ENCODE data around the gene SMIM14.

SMIM14 gene

DNA sequence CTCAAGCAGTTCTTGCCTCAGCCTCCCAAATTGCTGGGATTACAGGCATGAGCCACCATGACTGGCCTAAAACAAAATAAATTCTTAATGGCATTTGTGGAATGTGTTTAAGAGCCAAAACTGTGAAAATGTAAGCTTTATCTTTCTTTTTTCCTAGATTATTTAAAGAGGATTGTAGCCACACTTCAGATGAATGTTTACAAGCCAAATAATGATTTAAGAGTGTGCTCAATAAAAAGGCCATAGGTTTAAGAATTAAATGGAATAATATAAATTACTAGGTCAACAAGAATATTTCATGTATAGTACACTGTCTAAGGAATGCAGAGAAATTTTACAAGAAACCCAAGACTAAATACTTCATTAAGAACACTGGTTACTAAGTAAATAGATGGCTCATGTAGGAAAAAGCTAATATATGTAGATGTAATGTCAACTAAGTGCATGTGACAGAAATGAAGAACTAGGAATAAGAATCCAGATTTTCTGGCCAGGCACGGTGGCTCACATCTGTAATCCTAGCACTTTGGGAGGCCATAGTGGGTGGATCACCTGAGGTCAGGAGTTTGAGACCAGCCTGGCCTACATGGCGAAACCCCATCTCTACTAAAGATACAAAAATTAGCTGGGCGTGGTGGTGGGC lies 90.1 kb downstream of the SMIM14 start:
- TF ChIP-seq TAF1 (IDR thresholded peaks at IDR 0.05; ENCODE audit: borderline replicate concordance, insufficient read depth, low read length) (no peak), REST (IDR thresholded peaks at IDR 0.05; ENCODE audit: insufficient read depth in 1 of 2, low read depth in 2 of 2, low read length in 2 of 2) (no peak), SIN3A (IDR thresholded peaks at IDR 0.05; ENCODE audit: borderline replicate concordance, insufficient read depth, low read length) (no peak), POLR2AphosphoS5 (IDR thresholded peaks at IDR 0.05; ENCODE audit: low read depth, low read length) (no peak), FOXP2 (optimal IDR thresholded peaks at IDR 0.05; ENCODE audit: borderline replicate concordance, extremely low read depth, extremely low read length, insufficient read depth) (no peak)

GRCh38 chr4:39544580-39545315 lies 93.9 kb downstream of the SMIM14 start:
- no peak for TF ChIP-seq TAF1 (IDR thresholded peaks at IDR 0.05; ENCODE audit: borderline replicate concordance, insufficient read depth, low read length)
- no peak for TF ChIP-seq SIN3A (IDR thresholded peaks at IDR 0.05; ENCODE audit: borderline replicate concordance, insufficient read depth, low read length)
- no peak for TF ChIP-seq POLR2AphosphoS5 (IDR thresholded peaks at IDR 0.05; ENCODE audit: low read depth, low read length)
- TF ChIP-seq FOXP2 (optimal IDR thresholded peaks at IDR 0.05; ENCODE audit: borderline replicate concordance, extremely low read depth, extremely low read length, insufficient read depth): no peak
- TF ChIP-seq REST (IDR thresholded peaks at IDR 0.05; ENCODE audit: insufficient read depth in 1 of 2, low read depth in 2 of 2, low read length in 2 of 2): no peak

DNA sequence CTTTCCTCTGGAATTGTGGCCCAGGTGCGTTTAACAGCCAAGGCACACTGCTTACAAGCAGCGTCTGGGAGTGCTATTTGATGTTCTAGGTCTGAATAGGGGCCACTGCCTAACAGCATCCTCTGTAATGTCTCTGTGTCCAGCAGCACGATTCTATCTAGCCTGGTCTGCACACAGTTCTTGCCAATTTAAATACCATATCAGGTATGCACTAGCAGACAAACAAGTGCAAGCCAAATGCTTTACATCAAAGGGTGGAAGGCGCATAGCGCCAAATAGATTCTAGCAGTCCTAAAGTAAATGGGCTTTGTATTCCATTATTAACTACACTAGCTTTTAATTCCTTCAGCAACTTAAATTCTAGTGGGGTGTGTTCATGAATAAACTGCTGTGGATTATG lies 95.6 kb downstream of the SMIM14 start:
- TF ChIP-seq REST (IDR thresholded peaks at IDR 0.05; ENCODE audit: insufficient read depth in 1 of 2, low read depth in 2 of 2, low read length in 2 of 2) (no peak), POLR2AphosphoS5 (IDR thresholded peaks at IDR 0.05; ENCODE audit: low read depth, low read length) (no peak), TAF1 (IDR thresholded peaks at IDR 0.05; ENCODE audit: borderline replicate concordance, insufficient read depth, low read length) (no peak), FOXP2 (optimal IDR thresholded peaks at IDR 0.05; ENCODE audit: borderline replicate concordance, extremely low read depth, extremely low read length, insufficient read depth) (no peak), SIN3A (IDR thresholded peaks at IDR 0.05; ENCODE audit: borderline replicate concordance, insufficient read depth, low read length) (no peak)

DNA sequence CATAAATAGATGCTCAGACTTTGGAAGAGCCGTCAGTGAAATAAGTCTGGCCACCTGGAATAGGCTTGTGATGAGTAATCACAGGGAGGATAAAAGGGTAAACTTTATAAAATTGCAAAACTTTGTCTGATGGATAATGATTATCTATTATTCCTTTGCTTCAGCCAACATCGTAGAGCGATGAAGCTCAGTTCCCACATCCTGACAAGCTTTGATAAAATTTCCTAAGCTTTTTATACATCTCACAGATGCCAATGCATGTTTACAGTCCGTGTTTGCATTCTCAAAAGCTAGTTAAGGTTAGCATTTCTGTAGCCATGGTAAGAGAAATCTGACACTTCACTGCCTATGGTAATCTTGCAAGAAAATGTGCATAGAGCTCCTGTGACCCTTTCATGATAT lies 96.1 kb downstream of the SMIM14 start:
- TF ChIP-seq REST (IDR thresholded peaks at IDR 0.05; ENCODE audit: insufficient read depth in 1 of 2, low read depth in 2 of 2, low read length in 2 of 2): no peak
- TF ChIP-seq SIN3A (IDR thresholded peaks at IDR 0.05; ENCODE audit: borderline replicate concordance, insufficient read depth, low read length): no peak
